Measurements from ENCODE around the gene ACTL8.

- TF ChIP-seq POLR2A (IDR thresholded peaks at IDR 0.05; ENCODE audit: low read depth, low read length) (no peak), POLR2AphosphoS5 (IDR thresholded peaks at IDR 0.05; ENCODE audit: low read depth, low read length) (no peak)
Measured at GRCh38 chr1:17717594-17718535, 37.3 kb upstream of the ACTL8 start.
